GM12874 (cell line): ENCODE results near the gene TADA2B.

ENCODE experiments used
- CTCF ChIP-seq: IDR thresholded peaks from 2 replicates; pipeline ENCODE4 v1.5.1; 2011; ENCODE audit warnings: low read depth, mild to moderate bottlenecking, control low read depth, low read length, moderate library complexity; ENCODE audit not compliant: insufficient read depth

TADA2B gene

GRCh38 chr4:7074426-7074825 lies 31.3 kb downstream of the TADA2B start:
- TF ChIP-seq CTCF, result no peak

GRCh38 chr4:7075962-7076695 lies 33.0 kb downstream of the TADA2B start:
- no peak for TF ChIP-seq CTCF

GRCh38 chr4:7076696-7077082 lies 33.5 kb downstream of the TADA2B start:
- TF ChIP-seq CTCF, result no peak

GRCh38 chr4:7077371-7077770 lies 34.2 kb downstream of the TADA2B start:
- TF ChIP-seq CTCF, result no peak

- no peak for TF ChIP-seq CTCF
Measured at GRCh38 chr4:7078025-7078424, 34.9 kb downstream of the TADA2B start.

- no peak for TF ChIP-seq CTCF
Measured at GRCh38 chr4:7083597-7084563, 40.7 kb downstream of the TADA2B start.

- TF ChIP-seq CTCF, result no peak
Measured at GRCh38 chr4:7086384-7086783, 43.2 kb downstream of the TADA2B start.
